ENCODE data around the gene FAM76B.

Gene FAM76B

DNA sequence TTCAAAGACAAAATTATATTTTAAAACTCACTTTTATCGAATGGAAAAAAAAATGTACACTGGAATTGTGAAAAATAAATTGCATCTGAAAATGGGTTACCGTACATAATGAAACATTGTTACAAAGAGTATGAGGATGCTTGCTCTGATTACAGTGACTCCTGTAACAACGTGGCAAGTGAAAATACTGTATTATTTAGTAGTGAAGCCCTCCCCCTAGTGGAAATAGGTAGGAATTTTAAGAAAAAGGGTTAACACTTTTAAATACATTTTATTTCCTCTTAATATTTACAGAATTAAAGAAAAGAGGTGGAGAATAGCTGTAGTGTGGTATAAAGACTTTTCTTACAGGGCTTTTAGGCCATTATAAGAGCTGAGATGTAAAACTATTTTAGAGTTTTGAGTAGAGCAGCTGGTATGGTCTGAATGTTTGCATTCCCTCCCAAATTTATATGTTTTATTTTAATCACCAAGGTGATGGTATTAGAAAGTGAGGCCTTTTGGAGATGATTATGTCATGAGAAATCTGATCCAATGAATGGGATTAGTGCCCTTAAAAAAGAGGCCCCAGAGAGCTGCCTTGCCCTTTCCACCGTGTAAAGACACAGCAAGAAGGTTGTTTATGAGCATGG is 25.2 kb downstream of the FAM76B start:
- no peaks in the 10 kb centered on the region for H3K4me1 ChIP-seq (ENCODE audit: low read depth, poor library complexity, severe bottlenecking)
- no peak overlapping the region for H3K4me3 ChIP-seq (IDR thresholded peaks at IDR 0.05; ENCODE audit: insufficient read depth, low read depth, low read length)
- H3K4me2 ChIP-seq: no peak overlapping the region
- no peaks in the 10 kb centered on the region for H3K36me3 ChIP-seq (ENCODE audit: insufficient read depth)
- H2AFZ ChIP-seq (ENCODE audit: low read depth): no peak overlapping the region
- no peak overlapping the region for H3K9ac ChIP-seq
- H3K79me2 ChIP-seq (ENCODE audit: insufficient read depth, low read depth): no peaks in the 10 kb centered on the region
- no peak overlapping the region for H3K27ac ChIP-seq
- peak; percentile 69 for TF ChIP-seq CTCF (conservative IDR thresholded peaks at IDR 0.05; ENCODE audit: low read depth, low read length)
- H3K27me3 ChIP-seq (ENCODE audit: insufficient read depth, low read depth): no peaks in the 10 kb centered on the region
- H4K20me1 ChIP-seq (ENCODE audit: insufficient read depth): no peaks in the 10 kb centered on the region

- Histone ChIP-seq H3K4me3 (IDR thresholded peaks at IDR 0.05; ENCODE audit: insufficient read depth, low read depth, low read length) (no peak overlapping the region), H2AFZ (ENCODE audit: low read depth) (no peak overlapping the region), H4K20me1 (ENCODE audit: insufficient read depth) (no peaks in the 10 kb centered on the region), H3K27ac (no peak overlapping the region), H3K27me3 (ENCODE audit: insufficient read depth, low read depth) (no peaks in the 10 kb centered on the region), H3K4me1 (ENCODE audit: low read depth, poor library complexity, severe bottlenecking) (no peaks in the 10 kb centered on the region), H3K4me2 (no peak overlapping the region), H3K79me2 (ENCODE audit: insufficient read depth, low read depth) (no peaks in the 10 kb centered on the region), H3K36me3 (ENCODE audit: insufficient read depth) (no peaks in the 10 kb centered on the region), H3K9ac (no peak overlapping the region)
- no peak for TF ChIP-seq CTCF (conservative IDR thresholded peaks at IDR 0.05; ENCODE audit: low read depth, low read length)
Measured at GRCh38 chr11:95762534-95762933, 27.0 kb downstream of the FAM76B start.

- Histone ChIP-seq H3K4me2 (no peak overlapping the region), H3K4me1 (ENCODE audit: low read depth, poor library complexity, severe bottlenecking) (no peaks in the 10 kb centered on the region), H3K4me3 (IDR thresholded peaks at IDR 0.05; ENCODE audit: insufficient read depth, low read depth, low read length) (no peak overlapping the region), H3K27ac (no peak overlapping the region), H3K36me3 (ENCODE audit: insufficient read depth) (no peaks in the 10 kb centered on the region), H2AFZ (ENCODE audit: low read depth) (no peak overlapping the region), H3K9ac (no peak overlapping the region), H4K20me1 (ENCODE audit: insufficient read depth) (no peaks in the 10 kb centered on the region), H3K27me3 (ENCODE audit: insufficient read depth, low read depth) (no peaks in the 10 kb centered on the region), H3K79me2 (ENCODE audit: insufficient read depth, low read depth) (no peaks in the 10 kb centered on the region)
- TF ChIP-seq CTCF (conservative IDR thresholded peaks at IDR 0.05; ENCODE audit: low read depth, low read length): no peak
Measured at GRCh38 chr11:95760941-95761340, 28.6 kb downstream of the FAM76B start.

DNA sequence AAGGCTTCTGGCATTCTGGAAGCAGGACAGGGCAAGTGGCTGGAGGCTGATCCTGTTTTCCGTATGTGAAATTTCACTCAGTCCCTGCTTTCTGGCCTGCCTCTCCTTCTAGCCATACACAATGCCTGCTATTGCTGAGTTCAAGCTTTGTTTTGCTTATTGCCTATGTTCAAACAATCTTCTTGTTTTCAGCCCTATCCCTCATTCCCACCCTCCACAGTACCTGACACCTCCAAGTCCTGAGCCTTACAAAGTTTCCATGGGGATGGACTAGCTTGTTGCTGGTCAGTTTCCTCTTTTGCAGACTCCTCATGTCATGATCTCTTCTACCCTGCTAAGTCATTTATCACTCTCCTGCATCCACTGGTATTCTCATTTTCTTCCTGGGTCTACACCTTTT is 38.1 kb downstream of the FAM76B start:
- Histone ChIP-seq H2AFZ (ENCODE audit: low read depth) (no peak overlapping the region), H3K4me1 (ENCODE audit: low read depth, poor library complexity, severe bottlenecking) (no peaks in the 10 kb centered on the region), H3K4me2 (no peak overlapping the region), H3K4me3 (IDR thresholded peaks at IDR 0.05; ENCODE audit: insufficient read depth, low read depth, low read length) (no peak overlapping the region), H3K36me3 (ENCODE audit: insufficient read depth) (no peaks in the 10 kb centered on the region), H3K27me3 (ENCODE audit: insufficient read depth, low read depth) (no peaks in the 10 kb centered on the region), H4K20me1 (ENCODE audit: insufficient read depth) (no peaks in the 10 kb centered on the region), H3K9ac (no peak overlapping the region), H3K27ac (no peak overlapping the region), H3K79me2 (ENCODE audit: insufficient read depth, low read depth) (no peaks in the 10 kb centered on the region)
- TF ChIP-seq CTCF (conservative IDR thresholded peaks at IDR 0.05; ENCODE audit: low read depth, low read length): no peak
